ENCODE data around the gene OBSCN.

The OBSCN gene

GRCh38 chr1:228170666-228171065 is 37.2 kb upstream of the OBSCN start:
- no peak for DNase-seq

GRCh38 chr1:228171221-228171891 is 36.5 kb upstream of the OBSCN start:
- DNase-seq = no peak

- DNase-seq = no peak
Observed at GRCh38 chr1:228172591-228173527, 35.0 kb upstream of the OBSCN start.

GRCh38 chr1:228173528-228174481 is 34.0 kb upstream of the OBSCN start:
- DNase-seq = peak in 1 of 5 donors; percentile 35

DNA sequence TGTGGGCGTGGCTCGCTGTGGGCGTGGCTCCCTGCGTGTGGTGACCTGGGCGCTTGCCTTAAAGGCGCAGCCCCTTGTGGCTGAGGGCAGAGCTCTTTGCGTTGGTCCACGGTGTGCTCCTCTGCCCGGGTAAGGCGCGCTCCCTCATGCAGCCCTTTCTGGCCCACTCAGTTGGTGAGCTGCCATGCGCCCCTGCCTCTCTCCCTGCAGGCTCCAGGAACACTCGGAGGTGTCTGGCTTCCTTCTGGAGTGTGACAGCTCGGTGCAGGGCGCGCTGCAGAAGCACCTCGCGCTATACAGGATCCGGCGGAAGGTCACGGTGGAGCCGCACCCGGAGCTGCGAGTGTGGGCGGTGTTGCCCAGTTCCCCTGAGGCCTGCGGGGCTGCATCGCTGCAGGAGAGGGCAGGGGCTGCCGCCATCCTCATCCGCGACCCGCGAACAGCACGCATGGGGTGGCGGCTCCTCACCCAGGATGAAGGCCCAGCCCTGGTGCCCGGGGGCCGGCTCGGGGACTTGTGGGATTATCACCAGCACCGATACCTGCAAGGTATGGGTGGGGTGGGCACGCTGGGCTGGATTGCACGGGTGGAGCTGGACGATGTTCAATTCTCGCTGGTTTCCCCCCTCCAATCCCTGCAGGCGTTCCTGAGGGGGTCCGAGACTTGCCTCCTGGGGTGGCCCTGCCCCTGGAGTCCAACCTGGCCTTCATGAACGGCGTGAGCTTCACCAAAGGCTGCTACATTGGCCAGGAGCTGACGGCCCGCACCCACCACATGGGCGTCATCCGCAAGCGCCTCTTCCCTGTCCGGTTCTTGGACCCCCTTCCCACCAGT is 33.1 kb upstream of the OBSCN start:
- peak in 4 of 5 donors; percentile 29 to 50 (median 38) for DNase-seq

DNA sequence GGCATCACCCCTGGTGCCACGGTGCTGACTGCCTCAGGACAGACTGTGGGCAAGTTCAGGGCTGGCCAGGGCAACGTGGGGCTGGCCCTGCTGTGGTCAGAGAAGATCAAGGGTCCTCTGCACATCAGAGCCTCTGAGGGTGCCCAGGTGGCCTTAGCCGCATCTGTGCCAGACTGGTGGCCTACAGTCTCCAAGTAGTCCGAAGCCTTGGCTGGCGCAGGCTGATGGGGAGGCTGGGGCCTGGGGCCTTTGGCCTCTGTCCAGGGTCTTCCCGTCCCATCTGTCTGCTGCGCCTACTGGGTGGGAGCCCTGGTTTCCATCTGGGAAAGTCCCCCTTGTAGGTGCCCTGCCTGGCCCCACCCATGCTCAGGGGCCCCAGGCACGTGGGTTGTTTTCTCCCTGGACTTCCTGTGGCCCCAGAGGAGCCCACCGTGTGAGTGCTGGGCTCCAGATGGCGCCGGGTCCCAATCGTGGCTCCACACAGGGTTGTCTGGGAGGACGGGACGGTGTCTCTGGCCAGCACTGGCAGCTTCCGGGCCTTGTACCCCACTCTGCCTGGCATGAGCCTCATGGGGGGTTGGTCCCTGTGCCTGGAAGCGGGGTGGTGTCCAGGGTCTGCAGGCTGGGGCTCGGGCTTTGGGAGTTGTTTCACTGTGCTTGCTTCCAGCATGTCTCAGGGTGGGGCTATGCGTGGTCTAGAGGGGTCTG is 32.4 kb upstream of the OBSCN start:
- no peak for DNase-seq

- no peak for DNase-seq
Observed at GRCh38 chr1:228176024-228176395, 31.8 kb upstream of the OBSCN start.

- no peak for DNase-seq
Observed at GRCh38 chr1:228176461-228177182, 31.2 kb upstream of the OBSCN start.

GRCh38 chr1:228177183-228177475 is 30.7 kb upstream of the OBSCN start:
- no peak for DNase-seq

DNA sequence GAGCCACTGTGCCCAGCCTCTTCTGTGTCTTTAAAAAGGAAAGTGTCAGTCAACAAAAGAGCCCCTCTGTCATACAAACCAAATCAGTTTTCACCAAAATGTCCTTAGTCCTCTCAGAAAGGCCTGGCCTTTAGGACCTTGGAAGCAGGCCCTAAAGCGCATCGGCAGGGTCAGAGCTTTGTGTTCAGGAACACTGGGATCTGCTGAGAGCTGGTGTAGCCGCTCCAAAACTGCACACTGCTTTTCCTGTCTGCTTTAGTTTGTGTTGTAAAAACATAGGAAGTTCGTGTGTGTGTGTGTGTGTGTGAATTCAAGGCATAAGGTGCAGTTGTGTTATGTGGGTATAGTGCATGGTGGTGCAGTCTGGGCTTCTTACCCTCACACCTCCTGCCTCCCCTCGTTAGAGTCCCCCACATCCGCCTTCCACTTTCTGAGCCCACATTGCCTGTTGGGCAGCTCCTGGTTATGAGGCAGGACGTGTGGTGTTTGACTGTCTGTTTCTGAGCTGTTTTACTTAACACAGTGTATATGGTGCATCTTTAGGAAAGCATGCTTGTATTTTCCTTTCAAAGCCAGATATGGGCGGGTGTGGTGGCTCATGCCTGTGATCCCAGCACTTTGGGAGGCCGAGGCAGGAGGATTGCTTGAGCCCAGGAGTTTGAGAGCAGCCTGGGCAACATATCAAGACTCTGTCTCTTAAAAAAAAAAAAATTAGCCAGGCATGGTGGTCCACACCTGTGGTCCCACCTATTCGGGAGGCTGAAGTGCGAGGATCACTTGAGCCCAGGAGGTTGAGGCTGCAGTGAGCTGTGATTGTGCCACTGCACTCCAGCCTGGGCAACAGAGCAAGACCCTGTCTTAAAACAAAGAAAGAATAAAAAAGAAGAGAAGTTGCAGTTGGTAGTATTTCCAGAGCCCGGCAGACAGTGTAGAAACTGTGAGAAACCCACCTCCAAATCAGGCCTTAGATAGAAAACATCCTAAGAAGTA is 29.8 kb upstream of the OBSCN start:
- DNase-seq = no peak

DNA sequence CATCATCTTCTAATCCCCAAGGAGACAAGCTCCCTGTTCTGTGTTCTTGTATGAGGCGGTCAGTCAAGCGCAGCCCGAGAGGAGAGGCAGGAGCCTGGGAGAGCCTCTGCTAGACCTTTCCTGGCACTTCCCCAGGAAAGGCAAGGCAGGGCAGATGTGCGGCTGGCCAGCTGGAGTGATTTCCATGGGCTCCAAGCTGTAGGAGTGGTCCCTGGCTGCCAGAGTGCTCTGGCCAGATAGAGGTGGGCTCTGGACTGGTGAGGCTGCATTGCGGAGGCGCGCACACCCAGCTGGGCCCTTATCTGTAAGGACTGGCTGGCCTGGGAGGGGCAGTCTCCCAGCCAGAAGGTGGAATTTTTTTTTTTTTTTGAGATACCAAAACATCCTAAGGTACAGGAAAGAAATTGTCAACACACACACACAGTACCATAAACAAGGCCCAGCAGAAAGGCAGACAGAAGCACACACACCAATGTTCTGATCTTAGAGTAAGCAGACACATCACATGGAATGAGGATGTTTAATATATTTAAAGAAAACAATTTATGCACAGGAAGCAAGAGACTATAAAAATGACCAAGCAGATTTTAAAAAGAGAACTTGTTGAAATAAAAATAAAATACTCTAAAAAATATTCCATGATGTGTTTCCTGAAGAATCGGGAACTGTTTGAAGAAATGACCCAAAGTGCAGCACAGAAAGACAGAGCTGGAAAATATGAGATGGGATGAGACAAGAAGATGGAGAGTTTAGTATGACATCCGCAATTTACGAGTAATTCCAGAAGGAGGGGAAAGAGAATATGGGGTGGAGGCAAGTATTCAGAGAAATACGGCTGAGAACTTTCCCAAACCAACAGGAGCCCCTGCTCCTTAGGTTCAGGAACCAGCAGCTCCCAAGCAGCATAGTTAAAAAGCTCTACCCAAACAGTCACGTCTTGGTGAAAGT is 28.8 kb upstream of the OBSCN start:
- DNase-seq = no peak

GRCh38 chr1:228180271-228180958 is 27.4 kb upstream of the OBSCN start:
- DNase-seq = no peak

DNA sequence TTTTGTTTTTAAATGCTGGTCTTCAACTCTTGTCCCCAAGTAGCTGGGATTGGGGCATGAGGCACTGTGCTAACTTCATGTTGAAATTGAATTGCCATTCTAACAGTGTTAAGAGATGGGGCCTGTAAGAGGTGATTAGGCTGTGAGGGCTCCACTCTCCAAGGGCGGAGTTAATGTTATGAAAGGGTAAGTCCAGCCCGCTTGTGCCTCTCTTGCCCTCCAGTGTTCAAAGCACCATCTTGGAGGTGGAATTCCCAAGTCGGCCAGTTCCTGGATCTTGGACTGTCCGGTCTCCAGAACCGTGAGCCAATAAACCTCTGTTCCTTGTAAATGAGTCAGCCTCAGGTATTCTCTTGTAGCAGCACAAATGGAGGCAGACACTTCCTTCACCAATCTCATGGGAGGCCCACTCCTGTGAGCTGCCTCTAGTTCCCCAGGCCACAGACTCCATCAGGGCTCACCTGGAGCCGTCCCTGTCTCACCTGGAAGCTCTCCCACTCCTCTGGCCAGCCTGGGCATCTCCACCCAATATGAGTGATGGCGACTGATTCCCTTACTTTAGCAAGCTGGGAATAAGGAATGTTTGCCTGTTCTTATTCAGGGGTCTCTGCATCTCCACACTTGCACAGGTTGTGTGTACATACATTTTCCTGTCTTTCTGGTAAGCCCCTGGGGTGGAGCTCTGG is 26.7 kb upstream of the OBSCN start:
- no peak for DNase-seq

DNA sequence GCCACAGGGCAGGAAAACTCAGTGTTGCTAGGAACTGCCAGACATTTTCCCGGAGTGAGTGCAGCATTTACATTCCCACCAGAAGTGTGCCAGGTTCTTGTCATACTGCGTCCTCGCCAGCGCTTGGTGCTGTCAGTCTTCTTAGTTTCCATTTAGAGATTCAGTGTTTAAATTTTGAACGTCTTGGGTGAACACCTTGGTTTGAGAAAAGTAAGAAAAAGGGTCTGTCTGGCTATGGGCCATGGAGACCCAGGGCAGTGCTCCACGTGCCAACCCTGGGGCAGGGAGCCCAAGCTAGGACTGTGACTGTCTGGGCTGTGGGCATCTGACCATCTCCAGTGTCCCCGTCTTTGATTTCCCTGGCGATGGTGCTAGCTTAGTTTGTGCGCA is 26.2 kb upstream of the OBSCN start:
- DNase-seq = no peak

DNA sequence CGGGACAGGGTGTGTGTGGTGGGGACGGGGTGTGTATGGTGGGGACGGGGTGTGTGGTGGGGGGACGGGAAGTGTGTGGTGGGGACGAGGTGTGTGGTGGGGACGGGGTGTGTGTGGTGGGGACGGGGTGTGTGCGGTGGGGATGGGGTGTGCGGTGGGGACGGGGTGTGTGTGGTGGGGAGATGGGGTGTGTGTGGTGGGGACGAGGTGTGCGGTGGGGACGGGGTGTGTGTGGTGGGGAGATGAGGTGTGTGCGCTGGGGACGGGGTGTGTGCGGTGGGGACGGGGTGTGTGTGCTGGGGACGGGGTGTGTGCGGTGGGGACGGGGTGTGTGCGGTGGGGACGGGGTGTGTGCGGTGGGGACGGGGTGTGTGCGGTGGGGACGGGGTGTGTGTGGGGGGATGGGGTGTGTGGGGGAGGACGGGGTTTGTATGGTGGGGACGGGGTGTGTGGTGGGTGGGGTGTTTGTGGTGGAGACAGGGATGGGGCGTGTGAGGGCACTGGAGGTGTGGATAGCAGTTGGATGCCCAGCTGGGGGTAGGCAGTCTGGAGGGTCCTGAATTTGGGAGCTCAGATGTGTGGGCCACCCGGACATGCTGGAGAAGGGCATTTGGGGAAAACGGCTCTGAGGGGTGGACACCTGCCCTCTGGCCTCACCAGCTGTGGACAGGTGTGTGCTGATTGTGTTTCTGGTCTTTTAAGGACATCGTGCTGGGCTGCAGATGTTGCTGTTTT is 25.4 kb upstream of the OBSCN start:
- no peak for DNase-seq

GRCh38 chr1:228184152-228184551 is 23.7 kb upstream of the OBSCN start:
- DNase-seq = no peak

DNA sequence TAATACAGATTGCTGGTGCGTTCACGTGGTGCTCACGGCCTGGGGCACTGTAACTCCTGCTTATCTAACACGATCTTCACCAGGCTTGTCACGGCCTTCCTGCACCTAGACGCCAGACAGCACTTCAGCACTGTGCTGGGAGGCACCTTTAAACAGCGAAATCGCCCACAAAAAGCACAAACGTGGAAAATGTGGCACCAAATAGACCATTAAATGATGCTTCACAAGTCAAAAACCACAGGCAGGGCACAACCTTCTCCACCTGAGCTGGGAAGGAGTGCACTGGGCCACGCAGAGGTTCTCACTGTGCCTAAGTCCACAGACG is 22.2 kb upstream of the OBSCN start:
- DNase-seq = peak; percentile 51 to 72 (median 67)
